Heart left ventricle (tissue), 16 donors: Measurements from ENCODE around the gene SUN1. TPM values are rescaled to one million over a fixed set of nuclear protein-coding genes. Genes with fewer than 3 reads are reported as not detected.

Experiments used
- ATAC-seq, 4 donors: fragments of 200-7000 bp; cut with Tn5 transposase; one replicate each; pipeline ENCODE4 v1.9.1; 2020 to 2022; ENCODE audit warnings: moderate library complexity in 4 of 4, mild to moderate bottlenecking in 3 of 4, moderate number of reproducible peaks in 1 of 4
- DNase-seq, 5 donors: peaks; one replicate each; pipeline ENCODE4 v3.0.0-alpha.2; 2020
- H3K27ac ChIP-seq, 12 donors: fragments of 200-600 bp; sonication (generic) in 4 of 12; one replicate each; pipeline versions ENCODE4 v1.5.0 to v1.8.0; 2016 to 2022; ENCODE audit warnings: mild to moderate bottlenecking in 2 of 12
- H3K27me3 ChIP-seq, 9 donors: fragments of 200-600 bp; sonication (generic) in 2 of 9; one replicate each; pipeline versions ENCODE4 v1.5.1 to v1.8.0; 2016 to 2022; ENCODE audit warnings: mild to moderate bottlenecking in 3 of 9
- H3K36me3 ChIP-seq, 9 donors: fragments of 200-600 bp; sonication (generic) in 2 of 9; one replicate each; pipeline versions ENCODE4 v1.5.0 to v1.8.0; 2018 to 2022; ENCODE audit warnings: mild to moderate bottlenecking in 2 of 9
- H3K4me1 ChIP-seq, 12 donors: fragments of 200-600 bp; sonication (generic) in 4 of 12; one replicate each; pipeline versions ENCODE4 v1.5.0 to v1.8.0; 2016 to 2022; ENCODE audit warnings: mild to moderate bottlenecking in 3 of 12
- H3K4me3 ChIP-seq, 12 donors: fragments of 200-600 bp; sonication (generic) in 4 of 12; one replicate each; pipeline versions ENCODE4 v1.5.0 to v1.8.0; 2017 to 2022; ENCODE audit warnings: mild to moderate bottlenecking in 9 of 12, moderate library complexity in 4 of 12
- H3K9me3 ChIP-seq, 12 donors: fragments of 200-600 bp; sonication (generic) in 4 of 12; one replicate each; pipeline versions ENCODE4 v1.5.0 to v1.8.0; 2016 to 2022; ENCODE audit warnings: mild to moderate bottlenecking in 1 of 12
- CTCF ChIP-seq, 12 donors: fragments of 200-600 bp; sonication (generic) in 4 of 12; IDR thresholded peaks; one replicate each; pipeline versions ENCODE4 v1.5.0 to v1.8.0; 2018 to 2022; ENCODE audit warnings: antibody characterized with exemption in 12 of 12, mild to moderate bottlenecking in 5 of 12
- POLR2A ChIP-seq, 2 donors: fragments of 450-650 bp; IDR thresholded peaks; one replicate each; pipeline ENCODE4 v1.6.1; 2017; ENCODE audit warnings: antibody characterized with exemption in 2 of 2, mild to moderate bottlenecking in 2 of 2, moderate library complexity in 2 of 2
- WGBS, 4 donors: extraction: QIAGEN DNeasy Blood & Tissue Kit in 2 of 4; methylation state at CpG; one replicate each; pipeline versions ENCODE4 v1.1.5 to v1.1.7; 2013 to 2018; 5-methylcytosine and 5-hydroxymethylcytosine counted together
- intact Hi-C, 10 donors: fragments of 100-400 bp; cut with DNase I; formaldehyde crosslinking; loops; one replicate each; pipeline versions ENCODE4 v1.11.1 to v1.14.2; 2022
- polyA plus RNA-seq, 2 donors: library from polyadenylated mRNA; stranded (reverse); fragments of 200-250 nt; gene quantifications; one replicate each; pipeline ENCODE4 v1.2.3, GENCODE V29; 2013
- total RNA-seq, 9 donors: library from RNA; depleted of rRNA in 2 of 9; stranded (reverse); fragments of >200 nt in 2 of 9; fragmentation: NEBNext Ultra II Directional in 3 of 9; extraction: Animal tissue kit (Norgen Biotek cat#: 25700) in 3 of 9; gene quantifications; one replicate each; pipeline versions ENCODE4 v1.1.0 to v1.2.4, GENCODE V29; 2016 to 2023
- donor health status: ischemic (EF 13 %, LVEDD 7.1; RV severe dilation, severe dysfunction).
- donor health status: healthy with polysubstance abuse.
- donor health status: DM: no; HTN: yes; CAD: no.
- donor health status: DM: no; HTN: no; CAD: no.
- donor health status: ischemic (EF 25% LVEDD 6.9; RV normal size, moderate dysfunction).
- donor health status: ischemic (EF 25% LVEDD 5.7; RV mildly dilated, moderate dysfunction).
- donor health status: healthy.
- donor health status: DM: yes; HTN: yes; CAD: no.
- donor health status: ischemic (EF 35%, LVEDD 5.7; RV mildly dilated, moderate dysfunction).
- donor health status: nonischemic (EF 11% LVEDD 7.7; RV severe dilation, severe dysfunction).
- donor health status: DM: yes; HTN: yes; CAD: no.
- donor health status: PGD.
- donor health status: ischemic (EF 29% LVEDD 5.4; RV normal size, mild dysfunction).
- donor health status: nonischemic (EF 23%, LVEDD 6.1; RV moderate dilation, normal function).

Gene SUN1
- total and polyA plus RNA-seq, 11 donors, result 111 to 203 (median 151) TPM

- peak overlapping the region in 6 of 12 donors; percentile 1 to 61 (median 37) for H3K27ac ChIP-seq
- H3K4me3 ChIP-seq, result no peak overlapping the region
- DNase-seq (peak in 1 of 5 donors; percentile 39), ATAC-seq (no peak)
- TF ChIP-seq CTCF (IDR thresholded peaks at IDR 0.05), result no peak
- TF ChIP-seq POLR2A (IDR thresholded peaks at IDR 0.05), result no peak
- no peaks in the 10 kb centered on the region for H3K27me3 ChIP-seq
- peaks cover 4 to 74% (median 49%) of the 10 kb centered on the region in 12 donors for H3K4me1 ChIP-seq
- no peaks in the 10 kb centered on the region for H3K9me3 ChIP-seq
- peaks cover 0 to 13% (median 3%) of the 10 kb centered on the region in 9 donors for H3K36me3 ChIP-seq
- 58 to 68% (median 63%) methylated on average over 12 to 15 of the region's 15 CpGs for WGBS, 4 donors
- intact Hi-C loops, result no loop called here
Observed at GRCh38 chr7:880450-880849, 48.2 kb downstream of the SUN1 start.

- Histone ChIP-seq H3K27me3 (no peaks in the 10 kb centered on the region), H3K4me1 (peaks cover 4 to 80% (median 53%) of the 10 kb centered on the region in 12 donors), H3K27ac (no peak overlapping the region), H3K9me3 (no peaks in the 10 kb centered on the region), H3K36me3 (peaks cover 0 to 20% (median 6%) of the 10 kb centered on the region in 9 donors), H3K4me3 (no peak overlapping the region)
- no peak for TF ChIP-seq CTCF (IDR thresholded peaks at IDR 0.05)
- no peak for TF ChIP-seq POLR2A (IDR thresholded peaks at IDR 0.05)
- intact Hi-C loops, result no loop called here
- WGBS, 4 donors, result 93 to 97% (median 95%) methylated on average over 20 of the region's 20 CpGs
- ATAC-seq (no peak), DNase-seq (peak in 3 of 5 donors; percentile 4 to 16 (median 7))
Observed at GRCh38 chr7:881441-882234, 49.4 kb downstream of the SUN1 start.

- ATAC-seq (no peak), DNase-seq (peak in 3 of 5 donors; percentile 8 to 19 (median 15))
- Histone ChIP-seq H3K27me3 (no peaks in the 10 kb centered on the region), H3K27ac (peak overlapping the region in 1 of 12 donors; percentile 46), H3K4me3 (no peak overlapping the region), H3K9me3 (no peaks in the 10 kb centered on the region), H3K4me1 (peaks cover 4 to 86% (median 55%) of the 10 kb centered on the region in 12 donors), H3K36me3 (peaks cover 0 to 28% (median 15%) of the 10 kb centered on the region in 9 donors)
- intact Hi-C loops, result no loop called here
- TF ChIP-seq POLR2A (IDR thresholded peaks at IDR 0.05) (no peak), CTCF (IDR thresholded peaks at IDR 0.05) (no peak)
- 90 to 93% (median 93%) methylated on average over 29 to 37 of the region's 37 CpGs for WGBS, 4 donors
Observed at GRCh38 chr7:882336-883035, 50.2 kb downstream of the SUN1 start.
